Measurements from ENCODE around the gene HOXA7.
A peak's percentile ranks its signal among the peaks of the same experiment; 100 is the strongest.

HOXA7 gene

GRCh38 chr7:27196287-27196767, 39.9 kb upstream of the HOXA7 start (continued):
- TF ChIP-seq ZNF658 (tag by site-specific recombination; IDR thresholded peaks at IDR 0.05) (no peak), ZNF10 (tag by site-specific recombination; IDR thresholded peaks at IDR 0.05) (no peak), ZNF248 (tag by site-specific recombination; IDR thresholded peaks at IDR 0.05) (no peak), ZBTB17 (tag by site-specific recombination; IDR thresholded peaks at IDR 0.05) (no peak), ZNF157 (tag by site-specific recombination; IDR thresholded peaks at IDR 0.05) (no peak), ZBTB1 (tag by site-specific recombination; IDR thresholded peaks at IDR 0.05) (no peak), KLF9 (tag by site-specific recombination; IDR thresholded peaks at IDR 0.05; ENCODE audit: low read depth) (no peak), ZNF350 (tag by site-specific recombination; IDR thresholded peaks at IDR 0.05) (no peak), ZNF645 (tag by site-specific recombination; IDR thresholded peaks at IDR 0.05) (no peak), ZNF843 (tag by site-specific recombination; IDR thresholded peaks at IDR 0.05) (0 out of 2 replicates have a peak, but pooled peaks have one; percentile 15), GFI1B (tag by site-specific recombination; IDR thresholded peaks at IDR 0.05) (no peak), ZNF2 (tag by site-specific recombination; IDR thresholded peaks at IDR 0.05) (no peak), KLF8 (tag by site-specific recombination; IDR thresholded peaks at IDR 0.05) (0 out of 2 replicates have a peak, but pooled peaks have one; percentile 30), FEZF1 (tag by site-specific recombination; IDR thresholded peaks at IDR 0.05) (peak; percentile 90), ZNF324 (tag by site-specific recombination; IDR thresholded peaks at IDR 0.05) (no peak), CTCF (tag by site-specific recombination; IDR thresholded peaks at IDR 0.05) (peak; percentile 71), PRDM1 (tag by site-specific recombination; IDR thresholded peaks at IDR 0.05) (peak; percentile 54; the same call in 1 of the 2 replicates), ZNF488 (tag by site-specific recombination; IDR thresholded peaks at IDR 0.05) (no peak), ZNF391 (tag by site-specific recombination; IDR thresholded peaks at IDR 0.05; ENCODE audit: borderline replicate concordance, low read depth) (no peak), ZNF362 (tag by site-specific recombination; IDR thresholded peaks at IDR 0.05) (peak; percentile 46; the same call in 1 of the 2 replicates), IKZF3 (tag by site-specific recombination; IDR thresholded peaks at IDR 0.05) (peak; percentile 22; the same call in 1 of the 2 replicates), ZNF518A (tag by site-specific recombination; conservative IDR thresholded peaks at IDR 0.05; ENCODE audit: low read depth) (no peak), KLF10 (tag by site-specific recombination; IDR thresholded peaks at IDR 0.05) (0 out of 2 replicates have a peak, but pooled peaks have one; percentile 46)
- TF ChIP-seq, protein P1, sequence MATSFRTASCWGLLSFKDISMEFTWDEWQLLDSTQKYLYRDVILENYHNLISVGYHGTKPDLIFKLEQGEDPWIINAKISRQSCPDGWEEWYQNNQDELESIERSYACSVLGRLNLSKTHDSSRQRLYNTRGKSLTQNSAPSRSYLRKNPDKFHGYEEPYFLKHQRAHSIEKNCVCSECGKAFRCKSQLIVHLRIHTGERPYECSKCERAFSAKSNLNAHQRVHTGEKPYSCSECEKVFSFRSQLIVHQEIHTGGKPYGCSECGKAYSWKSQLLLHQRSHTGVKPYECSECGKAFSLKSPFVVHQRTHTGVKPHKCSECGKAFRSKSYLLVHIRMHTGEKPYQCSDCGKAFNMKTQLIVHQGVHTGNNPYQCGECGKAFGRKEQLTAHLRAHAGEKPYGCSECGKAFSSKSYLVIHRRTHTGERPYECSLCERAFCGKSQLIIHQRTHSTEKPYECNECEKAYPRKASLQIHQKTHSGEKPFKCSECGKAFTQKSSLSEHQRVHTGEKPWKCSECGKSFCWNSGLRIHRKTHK (tag by site-specific recombination; IDR thresholded peaks at IDR 0.05), result no peak
- TF ChIP-seq, protein P2, sequence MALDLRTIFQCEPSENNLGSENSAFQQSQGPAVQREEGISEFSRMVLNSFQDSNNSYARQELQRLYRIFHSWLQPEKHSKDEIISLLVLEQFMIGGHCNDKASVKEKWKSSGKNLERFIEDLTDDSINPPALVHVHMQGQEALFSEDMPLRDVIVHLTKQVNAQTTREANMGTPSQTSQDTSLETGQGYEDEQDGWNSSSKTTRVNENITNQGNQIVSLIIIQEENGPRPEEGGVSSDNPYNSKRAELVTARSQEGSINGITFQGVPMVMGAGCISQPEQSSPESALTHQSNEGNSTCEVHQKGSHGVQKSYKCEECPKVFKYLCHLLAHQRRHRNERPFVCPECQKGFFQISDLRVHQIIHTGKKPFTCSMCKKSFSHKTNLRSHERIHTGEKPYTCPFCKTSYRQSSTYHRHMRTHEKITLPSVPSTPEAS (tag by site-specific recombination; IDR thresholded peaks at IDR 0.05), result no peak
- TF ChIP-seq, protein P3, sequence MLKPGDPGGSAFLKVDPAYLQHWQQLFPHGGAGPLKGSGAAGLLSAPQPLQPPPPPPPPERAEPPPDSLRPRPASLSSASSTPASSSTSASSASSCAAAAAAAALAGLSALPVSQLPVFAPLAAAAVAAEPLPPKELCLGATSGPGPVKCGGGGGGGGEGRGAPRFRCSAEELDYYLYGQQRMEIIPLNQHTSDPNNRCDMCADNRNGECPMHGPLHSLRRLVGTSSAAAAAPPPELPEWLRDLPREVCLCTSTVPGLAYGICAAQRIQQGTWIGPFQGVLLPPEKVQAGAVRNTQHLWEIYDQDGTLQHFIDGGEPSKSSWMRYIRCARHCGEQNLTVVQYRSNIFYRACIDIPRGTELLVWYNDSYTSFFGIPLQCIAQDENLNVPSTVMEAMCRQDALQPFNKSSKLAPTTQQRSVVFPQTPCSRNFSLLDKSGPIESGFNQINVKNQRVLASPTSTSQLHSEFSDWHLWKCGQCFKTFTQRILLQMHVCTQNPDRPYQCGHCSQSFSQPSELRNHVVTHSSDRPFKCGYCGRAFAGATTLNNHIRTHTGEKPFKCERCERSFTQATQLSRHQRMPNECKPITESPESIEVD (tag by site-specific recombination; IDR thresholded peaks at IDR 0.05), result peak; percentile 88
